Endothelial cell of hepatic sinusoid (primary cell): ENCODE data around the gene DNPH1.

Experiments used
- in situ Hi-C: cut with HindIII; loops from 2 replicates; pipeline ENCODE4 v1.10.0; 2017; ENCODE audit warnings: low sequenced_read_pairs

DNPH1 gene

GRCh38 chr6:43185391-43185985, 43.8 kb downstream of the DNPH1 start:
- in situ Hi-C loops: no loop called here

- in situ Hi-C loops: loop anchor here (5.0 kb wide), 1 partner anchor 33 kb away; no protein-coding TSS in a partner anchor
Measured at GRCh38 chr6:43184268-43184985, 44.9 kb downstream of the DNPH1 start.

- in situ Hi-C loops: loop anchor here (5.0 kb wide), 1 partner anchor 34 kb away; no protein-coding TSS in a partner anchor
Measured at GRCh38 chr6:43183441-43183840, 45.8 kb downstream of the DNPH1 start.

- in situ Hi-C loops: loop anchor here (5.0 kb wide), 1 partner anchor 35 kb away; no protein-coding TSS in a partner anchor
Measured at GRCh38 chr6:43181942-43182860, 47.1 kb downstream of the DNPH1 start, which contains the start of gene CUL9. Gene CUL9 (plus strand): TSS chr6:43182196. CDS start chr6:43184311, 2,115 bp downstream.

GRCh38 chr6:43181621-43181941, 47.7 kb downstream of the DNPH1 start:
- in situ Hi-C loops: loop anchor here (5.0 kb wide), 1 partner anchor 36 kb away; no protein-coding TSS in a partner anchor

GRCh38 chr6:43180985-43181384, 48.3 kb downstream of the DNPH1 start:
- in situ Hi-C loops: loop anchor here (5.0 kb wide), 1 partner anchor 36 kb away; no protein-coding TSS in a partner anchor

GRCh38 chr6:43180058-43180457, 49.2 kb downstream of the DNPH1 start:
- in situ Hi-C loops: loop anchor here (5.0 kb wide), 1 partner anchor 37 kb away; no protein-coding TSS in a partner anchor

- in situ Hi-C loops: no loop called here
Measured at GRCh38 chr6:43178951-43179830, 50.1 kb downstream of the DNPH1 start.

- in situ Hi-C loops: no loop called here
Measured at GRCh38 chr6:43178150-43178549, 51.1 kb downstream of the DNPH1 start.

GRCh38 chr6:43176423-43176786, 52.9 kb downstream of the DNPH1 start:
- in situ Hi-C loops: no loop called here

GRCh38 chr6:43175676-43176422, 53.4 kb downstream of the DNPH1 start:
- in situ Hi-C loops: no loop called here
